HG02642 (cell line): ENCODE measurements around the gene CTNNA2.

Source experiments
- ATAC-seq: cut with Tn5 transposase; IDR thresholded peaks from one replicate; pipeline ENCODE4 v1.9.1; 2021; ENCODE audit warnings: mild to moderate bottlenecking; ENCODE audit not compliant: unreplicated experiment, poor library complexity

CTNNA2 gene

DNA sequence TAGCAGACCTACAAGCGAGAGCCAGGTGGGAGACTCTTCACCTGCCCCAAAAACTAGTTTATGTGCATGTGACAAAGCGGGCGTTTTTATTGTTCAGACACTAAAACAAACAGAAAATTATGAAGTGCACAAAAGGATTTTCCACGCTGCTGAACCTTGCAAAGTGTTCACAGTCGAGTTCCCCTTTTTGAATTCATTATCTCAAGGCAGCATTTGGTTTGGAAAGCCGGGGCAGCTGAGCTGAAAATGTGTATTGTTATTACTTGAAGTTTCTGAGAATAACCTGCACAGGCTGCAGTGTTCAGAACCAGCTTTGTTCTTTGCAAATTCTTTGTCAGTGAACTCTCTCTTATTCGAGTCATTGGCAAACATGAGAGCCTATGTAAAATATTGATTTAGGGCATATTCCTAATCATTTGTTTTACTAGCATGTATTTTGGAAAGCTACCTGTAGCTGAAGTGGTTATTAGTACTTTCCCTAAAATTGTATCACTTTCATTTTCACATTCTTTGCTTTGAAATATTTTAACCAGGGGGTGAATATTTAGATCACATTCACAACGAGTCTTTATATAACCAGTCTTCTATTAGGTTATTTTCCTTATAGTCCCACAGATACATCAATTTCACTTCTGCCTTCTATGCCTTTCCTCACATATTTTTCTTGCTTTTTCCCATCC is 732.2 kb downstream of the CTNNA2 start:
- no peak for ATAC-seq

DNA sequence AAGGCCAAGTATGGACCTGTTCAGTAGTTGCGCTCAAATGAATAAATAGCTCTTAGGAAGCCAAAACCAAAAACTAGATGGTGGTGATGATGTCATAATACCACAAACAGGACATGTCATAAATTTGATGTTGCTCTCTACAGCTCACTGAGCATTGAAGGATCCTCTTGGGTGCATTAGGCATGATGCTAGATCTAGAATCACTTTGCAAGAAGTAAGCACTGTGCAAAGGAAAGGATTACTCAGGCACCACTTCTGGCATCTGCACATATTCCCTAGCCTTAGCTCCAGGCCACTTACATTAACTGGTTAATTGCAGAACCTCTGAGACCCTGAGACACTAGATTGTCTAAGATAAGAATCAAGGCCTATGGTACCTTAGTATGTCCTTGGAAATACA is 733.7 kb downstream of the CTNNA2 start:
- no peak for ATAC-seq

DNA sequence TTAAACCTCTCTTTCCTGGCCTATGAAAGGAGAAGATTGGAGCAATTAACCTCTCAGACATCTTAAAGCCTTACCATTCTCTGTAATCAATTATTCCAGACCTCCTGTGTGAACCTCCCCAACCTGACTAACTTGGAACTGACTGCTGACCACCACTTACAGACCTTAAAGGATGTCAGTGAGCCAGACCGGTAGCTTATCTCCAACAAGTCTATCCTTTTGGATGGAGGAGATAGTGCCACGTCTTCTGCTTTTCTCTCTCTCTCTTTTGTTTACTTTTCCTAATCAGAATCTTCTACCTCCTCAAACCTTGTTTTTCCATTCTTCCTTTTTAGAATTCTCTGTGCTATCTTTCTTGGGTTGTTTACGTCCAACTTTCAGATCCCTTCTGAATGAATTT is 734.5 kb downstream of the CTNNA2 start:
- no peak for ATAC-seq

- no peak for ATAC-seq
These were observed 735.3 kb downstream of the CTNNA2 start for GRCh38 chr2:80248146-80248545.

DNA sequence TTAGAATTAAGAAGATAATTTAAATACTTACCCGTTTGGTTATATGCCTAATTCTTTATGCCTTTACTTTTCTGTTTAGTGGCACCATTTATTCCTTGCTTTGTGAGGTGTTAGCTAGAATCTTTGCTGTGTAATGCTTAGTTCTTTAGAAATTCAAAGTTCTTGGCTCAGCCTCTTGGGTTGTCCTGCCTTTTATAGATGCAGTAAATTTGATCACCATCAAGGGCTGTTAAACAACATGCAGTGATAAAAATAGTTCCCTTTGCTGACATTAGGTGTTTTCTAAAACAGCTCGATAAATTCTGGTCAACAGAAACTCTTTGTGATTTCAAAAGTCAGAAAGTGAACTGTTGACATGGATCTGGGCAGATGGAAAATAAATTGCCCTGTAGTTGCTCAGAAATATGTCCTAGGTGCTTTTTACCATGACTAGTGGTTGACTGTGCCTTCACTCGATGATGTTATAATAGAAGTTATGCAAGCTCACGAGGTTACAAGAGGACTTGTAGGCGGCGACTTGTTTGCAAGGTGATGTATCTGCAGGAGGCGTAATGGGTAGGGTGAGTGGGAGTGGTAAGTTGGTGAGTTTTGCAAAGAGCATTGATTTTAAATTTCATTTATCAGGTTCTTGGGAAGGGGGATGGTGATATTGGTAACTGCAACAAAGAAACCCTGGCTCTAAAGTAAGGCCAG is 739.6 kb downstream of the CTNNA2 start:
- ATAC-seq, result no peak

- ATAC-seq, result no peak
These were observed 743.3 kb downstream of the CTNNA2 start for GRCh38 chr2:80255918-80256781.

DNA sequence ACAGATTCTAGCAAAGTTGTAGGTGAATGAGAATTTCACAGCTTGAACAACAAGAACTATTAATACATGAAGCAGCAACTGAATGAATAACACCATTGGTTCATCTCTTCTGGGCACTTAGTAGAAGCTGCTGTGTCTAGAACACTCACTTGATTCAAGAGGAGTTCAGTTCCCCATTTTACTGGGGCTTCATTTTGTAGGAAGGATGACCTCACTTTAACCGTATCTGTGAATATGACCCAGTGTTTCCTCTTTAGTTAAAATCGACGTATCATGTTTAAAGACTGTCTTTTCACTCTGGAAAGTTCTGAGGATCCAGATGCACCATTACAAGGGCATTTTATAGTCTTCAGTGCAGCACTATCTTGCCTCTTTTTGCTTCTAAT is 743.9 kb downstream of the CTNNA2 start:
- ATAC-seq, result no peak

DNA sequence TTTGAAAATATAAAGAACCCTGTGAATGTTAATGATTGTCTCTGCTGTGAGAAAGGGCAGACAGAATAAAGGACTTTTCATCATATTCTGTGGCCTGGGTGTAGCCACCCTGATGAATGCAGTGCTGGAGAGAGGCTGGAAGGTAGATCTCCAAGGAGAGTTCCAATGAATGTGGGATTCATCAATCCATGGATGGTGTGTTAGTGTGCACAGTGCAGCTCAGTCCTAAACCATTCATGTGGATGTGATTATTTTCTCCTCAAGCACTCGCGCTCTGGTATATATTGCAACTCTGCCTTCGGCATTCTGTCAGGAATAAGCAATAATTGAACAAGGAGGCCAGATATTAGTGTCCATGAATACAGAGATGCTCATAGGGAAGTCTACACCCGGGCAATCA is 744.6 kb downstream of the CTNNA2 start:
- no peak for ATAC-seq

DNA sequence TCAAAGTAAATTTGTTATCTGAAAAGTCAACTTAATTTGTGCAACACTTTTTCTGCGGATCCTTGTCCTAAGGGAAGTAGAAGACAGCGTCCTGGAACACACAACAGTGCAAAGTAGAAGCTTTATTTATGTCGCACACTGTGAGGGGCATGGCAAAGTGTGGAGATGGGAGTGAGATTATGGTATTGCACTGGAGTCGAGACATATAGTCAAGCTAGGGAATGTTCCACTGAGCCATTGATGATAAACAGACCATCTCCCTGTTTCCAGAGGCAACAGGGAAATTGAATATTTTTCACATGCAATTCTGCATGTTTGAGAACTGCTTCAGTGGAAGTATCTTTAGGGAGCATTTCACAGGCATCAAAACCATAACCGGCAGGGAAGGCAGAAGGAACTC is 745.5 kb downstream of the CTNNA2 start:
- ATAC-seq, result no peak

- ATAC-seq, result no peak
These were observed 745.9 kb downstream of the CTNNA2 start for GRCh38 chr2:80258793-80259192.

- ATAC-seq, result no peak
These were observed 746.4 kb downstream of the CTNNA2 start for GRCh38 chr2:80259292-80259691.

DNA sequence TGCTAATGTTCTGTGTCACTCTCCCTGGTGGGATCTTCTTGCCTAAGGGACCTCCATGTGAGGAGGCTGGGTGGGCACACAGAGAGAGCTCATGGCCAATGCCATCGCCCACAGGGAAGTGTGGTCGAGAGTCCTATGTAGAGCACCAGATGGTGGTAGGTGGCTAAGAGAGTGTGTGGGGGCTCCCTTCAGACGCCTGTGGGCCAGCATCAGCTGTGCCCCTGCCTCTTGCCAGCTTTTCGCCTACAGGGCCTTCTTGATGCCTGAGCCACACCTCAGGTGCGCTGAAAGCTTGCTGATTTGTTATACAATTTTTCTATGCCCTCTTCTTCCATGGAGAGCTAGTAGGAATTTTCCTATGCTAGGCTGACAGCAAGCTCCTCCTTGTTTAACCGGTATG is 753.4 kb downstream of the CTNNA2 start:
- no peak for ATAC-seq

- ATAC-seq, result no peak
These were observed 757.0 kb downstream of the CTNNA2 start for GRCh38 chr2:80269806-80270205.

GRCh38 chr2:80280598-80280997 is 767.7 kb downstream of the CTNNA2 start:
- ATAC-seq, result no peak

DNA sequence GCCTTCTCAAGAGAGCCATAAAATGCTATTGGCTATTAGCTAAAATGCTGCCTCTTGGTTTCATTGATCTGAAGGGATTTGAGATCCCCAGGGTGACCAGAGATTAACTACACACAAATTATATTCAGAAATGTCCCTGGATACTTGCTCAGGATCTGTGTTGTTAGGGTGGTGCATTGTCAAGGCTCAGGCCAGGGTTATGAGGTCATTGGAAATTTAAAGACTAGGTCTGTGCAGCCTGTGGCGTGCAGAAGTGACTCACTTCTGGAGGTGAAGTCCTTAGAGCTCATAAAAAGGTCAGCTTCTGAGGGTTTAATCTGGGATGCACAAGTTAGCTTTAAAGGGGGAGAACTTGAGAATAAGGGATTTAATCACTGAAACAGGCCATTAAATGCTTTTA is 768.2 kb downstream of the CTNNA2 start:
- no peak for ATAC-seq

GRCh38 chr2:80288576-80288975 is 775.7 kb downstream of the CTNNA2 start:
- no peak for ATAC-seq

- ATAC-seq, result no peak
These were observed 778.8 kb downstream of the CTNNA2 start for GRCh38 chr2:80291656-80292055.

DNA sequence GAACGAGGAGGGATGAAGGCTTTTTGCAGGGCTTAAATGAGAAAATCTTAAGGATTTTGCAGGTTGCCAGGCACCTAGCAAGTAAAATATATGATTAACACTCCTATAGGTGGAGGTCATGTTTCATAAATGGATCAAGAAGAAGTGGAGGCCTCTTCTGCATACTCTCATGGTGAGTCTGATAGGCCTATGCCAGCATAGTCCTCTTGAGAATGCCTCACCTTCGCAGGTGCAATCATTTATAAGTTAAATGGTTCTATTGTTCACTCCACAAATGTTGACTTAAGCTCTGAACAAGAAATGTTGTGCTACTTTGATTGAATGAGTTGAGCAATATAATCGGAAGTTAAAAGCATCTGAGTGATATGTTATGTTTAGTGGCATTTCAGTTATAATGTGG is 779.6 kb downstream of the CTNNA2 start:
- ATAC-seq, result no peak

- ATAC-seq, result no peak
These were observed 780.2 kb downstream of the CTNNA2 start for GRCh38 chr2:80293039-80293438.

- no peak for ATAC-seq
These were observed 786.1 kb downstream of the CTNNA2 start for GRCh38 chr2:80298954-80299353.

DNA sequence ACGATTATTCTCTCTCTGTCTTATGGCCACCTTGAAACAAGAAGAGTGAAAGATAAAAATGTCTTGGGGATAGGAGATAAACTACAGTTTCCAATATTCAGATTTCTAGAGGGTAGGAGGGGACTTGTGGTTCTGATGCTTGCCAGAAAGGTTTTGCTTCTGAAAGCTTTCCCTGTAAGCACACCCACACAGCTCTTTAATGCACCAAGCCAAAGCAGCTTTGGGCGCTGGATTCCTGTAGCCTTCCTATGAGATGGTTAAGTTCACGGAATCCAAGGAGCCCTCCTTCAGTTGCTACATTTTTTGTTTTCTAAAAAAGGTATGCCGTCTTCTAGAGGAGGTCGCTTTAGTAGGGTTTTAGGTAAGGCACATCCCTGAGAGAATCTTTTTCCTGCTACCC is 786.8 kb downstream of the CTNNA2 start:
- ATAC-seq, result no peak
